ENCODE results near the gene ZP4.
"Not testable (repeated sequence)": the region's sequence is repeated elsewhere in the genome, so short reads cannot be mapped to it uniquely, and the experiment has no call there.

ZP4 gene

DNA sequence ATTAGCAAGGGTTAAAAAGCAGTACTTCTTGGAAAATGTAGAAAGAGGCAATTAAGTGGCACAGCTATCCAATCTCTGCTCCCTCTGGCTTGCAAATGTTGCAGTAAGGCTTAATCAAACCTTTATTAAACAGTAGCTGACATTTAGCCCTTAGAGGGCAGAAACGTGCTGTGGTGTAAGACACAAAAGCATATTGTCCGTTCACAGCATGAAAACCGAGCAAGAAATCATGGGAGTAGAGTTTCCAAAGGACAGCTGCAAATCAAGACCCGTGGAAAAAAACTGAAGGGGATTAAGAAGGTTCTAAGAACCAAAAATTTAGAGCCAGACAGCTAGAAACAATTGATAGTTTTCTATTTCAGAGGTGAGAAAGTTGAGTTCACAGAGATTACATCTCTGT lies 13.1 kb downstream of the ZP4 start:
- DNase-seq (ENCODE audit: low read depth, low spot score) = no peak

- no peak for DNase-seq (ENCODE audit: low read depth, low spot score)
Measured at GRCh38 chr1:237875291-237875690, 15.4 kb downstream of the ZP4 start.

- DNase-seq (ENCODE audit: low read depth, low spot score) = no peak
Measured at GRCh38 chr1:237873487-237874211, 17.1 kb downstream of the ZP4 start.

GRCh38 chr1:237868817-237869600 lies 21.7 kb downstream of the ZP4 start:
- DNase-seq (ENCODE audit: low read depth, low spot score) = no peak

GRCh38 chr1:237867380-237867888 lies 23.3 kb downstream of the ZP4 start:
- DNase-seq (ENCODE audit: low read depth, low spot score) = no peak

- DNase-seq (ENCODE audit: low read depth, low spot score) = no peak
Measured at GRCh38 chr1:237864338-237865244, 26.1 kb downstream of the ZP4 start.

DNA sequence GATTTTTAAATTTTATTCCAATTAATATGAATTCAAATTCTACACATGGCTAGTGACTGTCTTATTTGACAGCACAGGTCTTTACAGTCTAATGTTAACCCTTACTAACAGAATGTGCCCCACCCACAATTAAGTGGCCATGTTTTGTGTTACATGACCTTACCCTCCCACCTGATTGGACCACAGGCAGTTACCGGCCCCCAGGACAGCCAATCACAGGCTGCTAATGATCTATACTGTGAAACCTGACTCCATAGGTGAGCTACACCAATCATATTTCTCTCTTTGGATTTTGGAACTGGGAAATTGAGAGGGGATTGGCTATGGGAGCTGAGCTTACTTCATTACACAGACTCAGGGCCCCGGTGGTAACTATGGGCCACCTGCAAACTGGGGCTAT lies 27.5 kb downstream of the ZP4 start:
- no peak for DNase-seq (ENCODE audit: low read depth, low spot score)

DNA sequence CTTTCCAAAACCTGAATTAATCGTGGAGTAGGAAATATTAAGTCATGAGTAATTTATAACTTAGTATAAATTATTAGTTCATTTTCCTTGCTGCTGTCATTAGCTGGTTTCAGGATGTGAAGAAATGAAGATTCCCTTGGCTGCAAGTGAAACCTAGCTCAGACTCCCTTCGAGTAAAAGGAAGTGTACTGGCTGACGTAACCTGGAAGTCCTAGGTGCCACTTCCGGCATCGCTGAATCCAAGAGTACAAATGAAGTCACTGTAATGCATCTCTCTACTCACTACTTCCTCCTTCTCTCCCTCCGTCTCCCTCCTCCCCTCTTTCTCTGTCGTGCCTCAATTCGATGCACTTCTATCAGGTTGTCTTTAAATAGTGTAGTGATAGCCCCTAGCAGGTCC lies 28.8 kb downstream of the ZP4 start:
- DNase-seq (ENCODE audit: low read depth, low spot score) = no peak

DNA sequence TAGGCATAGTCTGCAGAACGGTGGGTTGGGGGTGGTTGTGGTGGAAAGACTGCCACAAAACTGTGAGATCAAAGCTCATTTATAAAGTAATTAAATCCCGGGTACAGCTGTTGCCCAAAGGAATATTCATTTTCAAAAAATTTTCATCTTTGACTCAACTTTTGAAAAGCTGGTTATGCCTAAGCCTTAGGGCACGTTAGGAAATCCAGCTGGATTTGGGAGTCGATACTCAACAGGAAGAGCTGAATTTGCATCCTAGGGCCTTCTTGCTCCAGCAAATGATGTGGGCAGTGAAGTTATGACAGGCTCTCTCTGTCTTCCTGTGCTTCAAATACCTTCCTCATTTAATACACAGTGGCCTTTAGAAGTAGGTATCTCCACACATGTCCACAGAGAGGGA lies 31.7 kb downstream of the ZP4 start:
- DNase-seq (ENCODE audit: low read depth, low spot score) = no peak

DNA sequence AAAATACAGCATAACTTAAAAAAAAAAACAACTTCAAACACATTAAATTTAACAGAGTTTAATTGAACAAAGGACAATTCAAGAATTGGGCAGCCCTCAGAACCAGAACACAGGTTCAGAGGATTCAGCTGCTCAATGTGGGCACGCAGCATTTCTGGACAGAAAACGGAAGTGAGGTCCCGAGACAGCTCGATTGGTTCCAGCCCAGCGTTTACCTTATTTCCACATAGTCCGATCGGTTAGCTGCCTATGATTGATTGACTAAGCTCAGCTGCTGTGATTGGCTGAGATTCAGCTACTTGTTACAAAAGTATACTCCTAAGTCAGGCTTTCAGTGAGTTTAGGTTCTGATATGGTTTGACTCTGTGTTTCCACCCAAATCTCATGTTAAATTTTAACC lies 33.3 kb downstream of the ZP4 start:
- DNase-seq (ENCODE audit: low read depth, low spot score) = no peak

GRCh38 chr1:237852342-237852741 lies 38.4 kb downstream of the ZP4 start:
- DNase-seq (ENCODE audit: low read depth, low spot score) = no peak

GRCh38 chr1:237851210-237851845 lies 39.4 kb downstream of the ZP4 start:
- no peak for DNase-seq (ENCODE audit: low read depth, low spot score)

DNA sequence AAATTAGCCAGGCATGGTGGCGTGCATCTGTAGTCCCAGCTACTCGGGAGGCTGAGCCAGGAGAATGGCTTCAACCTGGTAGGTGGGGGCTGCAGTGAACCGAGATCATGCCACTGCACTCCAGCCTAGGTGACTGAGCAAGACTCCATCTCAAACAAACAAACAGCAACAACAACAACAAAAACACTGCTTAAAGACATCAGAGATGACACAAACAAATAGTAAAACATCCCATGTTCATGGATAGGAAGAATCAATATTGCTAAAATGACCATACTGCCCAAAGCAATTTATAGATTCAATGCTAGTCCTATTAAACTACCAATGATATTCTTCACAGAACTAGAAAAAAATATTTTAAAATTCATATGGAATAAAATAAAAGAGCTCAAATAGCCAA lies 47.2 kb downstream of the ZP4 start:
- DNase-seq (ENCODE audit: low read depth, low spot score) = not testable (repeated sequence)

DNA sequence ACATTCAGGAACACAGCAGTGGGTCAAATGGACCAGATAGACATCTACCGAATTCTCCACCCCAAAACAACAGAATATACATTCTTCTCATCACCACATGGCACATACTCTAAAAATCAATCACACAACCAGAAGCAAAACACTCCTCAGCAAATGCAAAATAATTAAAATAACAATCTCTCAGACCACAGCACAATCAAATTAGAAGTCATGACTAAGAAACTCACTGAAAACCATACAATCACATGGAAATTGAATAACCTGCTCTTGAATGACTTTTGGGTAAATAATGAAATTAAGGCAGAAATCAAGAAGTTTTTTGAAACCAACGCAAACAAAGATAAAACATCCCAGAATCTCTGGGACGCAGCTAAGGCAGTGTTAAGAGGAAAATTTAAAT lies 49.2 kb downstream of the ZP4 start:
- no peak for DNase-seq (ENCODE audit: low read depth, low spot score)

DNA sequence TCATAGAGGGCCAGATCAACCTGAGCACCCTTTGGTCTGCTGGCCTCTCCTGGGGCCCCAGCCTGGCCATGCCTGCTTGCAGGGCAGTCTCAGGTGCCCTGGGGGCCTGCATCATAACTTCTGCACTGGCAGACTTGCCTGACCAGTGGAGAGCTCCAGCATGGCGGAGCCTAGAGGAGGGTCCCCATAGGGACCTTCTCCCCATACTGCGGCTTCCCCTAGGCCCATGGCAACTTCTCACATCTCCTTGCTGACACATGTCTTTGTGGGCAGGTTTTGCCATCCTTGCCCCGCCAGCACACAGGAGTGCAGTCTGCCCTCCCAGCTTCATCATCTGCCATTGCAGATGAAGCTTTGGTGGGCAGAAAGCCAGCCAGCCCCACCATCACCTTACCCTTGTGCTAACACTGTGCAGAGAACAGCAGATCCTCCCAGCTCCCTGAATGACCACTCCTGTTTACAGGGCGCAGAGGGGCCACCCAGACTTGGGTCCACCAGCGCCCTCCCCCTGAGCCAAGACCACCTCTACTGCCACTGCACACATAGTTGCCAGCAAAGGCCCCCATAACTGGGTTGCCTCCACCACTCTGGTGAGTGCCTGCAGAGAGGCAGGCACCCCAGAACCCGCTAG lies 51.7 kb downstream of the ZP4 start:
- DNase-seq (ENCODE audit: low read depth, low spot score) = no peak

- DNase-seq (ENCODE audit: low read depth, low spot score) = no peak
Measured at GRCh38 chr1:237838320-237838719, 52.4 kb downstream of the ZP4 start.

DNA sequence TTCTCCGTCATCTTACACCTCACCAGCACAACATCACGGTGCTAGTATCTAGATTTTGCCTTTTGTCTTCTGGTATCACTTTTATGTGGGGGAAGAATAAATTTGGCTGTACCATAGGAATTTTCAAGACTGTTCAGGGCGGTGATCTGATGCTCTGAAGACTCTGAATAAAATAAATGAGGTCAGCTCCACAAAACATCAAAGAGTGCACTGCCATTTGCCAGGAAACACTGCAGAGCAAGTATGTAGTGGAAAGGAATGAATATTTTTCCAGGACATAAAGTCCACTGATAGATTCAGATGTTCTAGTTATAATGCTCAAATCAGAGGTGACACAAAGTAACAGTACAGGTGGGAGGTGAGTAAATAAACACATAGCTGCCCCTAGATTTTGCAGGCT lies 56.3 kb downstream of the ZP4 start:
- no peak for DNase-seq (ENCODE audit: low read depth, low spot score)

DNA sequence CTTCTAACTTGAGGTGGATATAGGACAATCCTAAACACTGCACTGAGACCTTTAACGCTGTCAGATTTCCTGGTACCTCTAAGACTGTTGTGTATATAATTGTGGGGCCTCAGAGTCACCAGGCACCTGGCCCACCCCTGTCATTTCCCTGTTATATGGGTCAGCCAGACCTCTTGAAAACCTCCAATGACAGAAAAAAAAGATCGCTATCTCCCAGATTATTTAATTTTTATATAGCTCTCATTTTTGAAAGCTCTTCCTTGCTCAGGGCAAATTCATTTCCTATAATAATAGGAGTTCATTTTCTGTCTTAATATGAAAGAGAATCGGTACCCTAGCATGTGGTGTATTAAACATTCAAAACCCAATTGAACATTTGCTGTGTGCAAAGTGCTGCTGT lies 56.7 kb downstream of the ZP4 start:
- no peak for DNase-seq (ENCODE audit: low read depth, low spot score)

DNA sequence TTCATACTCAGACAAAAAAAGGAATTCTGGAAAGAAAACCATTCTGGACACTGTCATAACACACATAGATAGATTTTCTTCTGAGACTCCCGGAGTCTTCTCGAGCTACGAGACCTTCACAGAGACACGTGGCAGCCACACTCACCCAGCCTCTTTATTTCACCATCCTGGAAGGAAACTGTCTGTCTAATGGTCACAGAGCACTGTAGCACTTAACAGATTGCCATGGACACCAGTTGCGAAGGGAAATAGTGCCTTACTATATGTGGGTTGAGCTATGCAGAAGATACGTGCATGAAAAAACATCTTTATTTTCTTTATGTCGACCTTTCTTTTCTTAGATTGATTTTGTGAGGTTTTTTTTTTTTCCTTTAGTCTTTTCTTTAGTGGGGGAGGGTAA lies 57.9 kb downstream of the ZP4 start:
- DNase-seq (ENCODE audit: low read depth, low spot score) = no peak
